Esophagus squamous epithelium (tissue), 5 donors: ENCODE measurements around the gene PRSS50. TPM values are rescaled to one million over a fixed set of nuclear protein-coding genes. Genes with fewer than 3 reads are reported as not detected.

Source experiments
- DNase-seq: peaks from one replicate; lab custom pipeline; 2025; lab: John Stamatoyannopoulos, UW
- H3K27ac ChIP-seq, 4 donors: fragments of 200-600 bp; sonication (generic); one replicate each; pipeline ENCODE4 v1.5.1; 2016 to 2019; ENCODE audit warnings: mild to moderate bottlenecking in 1 of 4
- H3K27me3 ChIP-seq, 4 donors: fragments of 200-600 bp; sonication (generic); 1 replicate in 3 of 4; 2 replicates in 1 of 4; pipeline versions ENCODE4 v1.5.1 to v1.6.0; 2017 to 2021; ENCODE audit warnings: antibody characterized with exemption in 1 of 4
- H3K36me3 ChIP-seq, 3 donors: fragments of 200-600 bp; sonication (generic); one replicate each; pipeline ENCODE4 v1.5.1; 2016 to 2019
- H3K4me1 ChIP-seq, 3 donors: fragments of 200-600 bp; sonication (generic); one replicate each; pipeline ENCODE4 v1.5.1; 2017 to 2019
- H3K4me3 ChIP-seq, 4 donors: fragments of 200-600 bp; sonication (generic); 1 replicate in 3 of 4; 2 replicates in 1 of 4; pipeline ENCODE4 v1.5.1; 2016 to 2019; ENCODE audit warnings: mild to moderate bottlenecking in 2 of 4, moderate library complexity in 1 of 4
- H3K9me3 ChIP-seq, 3 donors: fragments of 200-600 bp; sonication (generic); one replicate each; pipeline ENCODE4 v1.5.1; 2016 to 2019
- CTCF ChIP-seq, 6 experiments: fragments of 450-650 bp in 4 of 6; fragments of 200-600 bp in 2 of 6; sonication (generic) in 2 of 6; IDR thresholded peaks; one replicate each; pipeline ENCODE4 v1.5.1; 2016 to 2019; ENCODE audit warnings: antibody characterized with exemption in 6 of 6, mild to moderate bottlenecking in 4 of 6, moderate library complexity in 4 of 6
- POLR2A ChIP-seq, 4 donors: fragments of 450-650 bp; IDR thresholded peaks; one replicate each; pipeline ENCODE4 v1.6.1; 2017; ENCODE audit warnings: antibody characterized with exemption in 4 of 4, mild to moderate bottlenecking in 4 of 4, moderate library complexity in 3 of 4
- WGBS, 2 donors: methylation state at CpG; one replicate each; pipeline ENCODE4 v1.1.5; 2018; 5-methylcytosine and 5-hydroxymethylcytosine counted together
- intact Hi-C: fragments of 100-400 bp; cut with DNase I; formaldehyde crosslinking; loops from one replicate; pipeline ENCODE4 v1.15.0; 2022
- total RNA-seq, 4 donors: library from RNA; depleted of rRNA; stranded (reverse); fragments of >200 nt; gene quantifications; one replicate each; pipeline ENCODE4 v1.1.0, GENCODE V29; 2016
- donor health status: DM: yes; HTN: yes; CAD: no.

Gene PRSS50
- total RNA-seq, 4 donors from 2014 or later, result 0.19 TPM; not detected in 3

GRCh38 chr3:46734773-46735172 lies 17.1 kb upstream of the PRSS50 start:
- Histone ChIP-seq H3K4me3 (no peak overlapping the region), H3K4me1 (no peaks in the 10 kb centered on the region), H3K9me3 (no peaks in the 10 kb centered on the region), H3K36me3 (no peaks in the 10 kb centered on the region), H3K27ac (no peak overlapping the region), H3K27me3 (peaks cover 0 to 47% (median 0%) of the 10 kb centered on the region in 4 donors)
- no peak for DNase-seq
- intact Hi-C loops, result no loop called here
- TF ChIP-seq POLR2A (IDR thresholded peaks at IDR 0.05) (no peak), CTCF (IDR thresholded peaks at IDR 0.05) (no peak)
- WGBS, 2 donors, result 61 to 64% methylated on average over 4 of the region's 4 CpGs

- Histone ChIP-seq H3K9me3 (no peaks in the 10 kb centered on the region), H3K27me3 (peaks cover 0 to 55% (median 0%) of the 10 kb centered on the region in 4 donors), H3K4me1 (no peaks in the 10 kb centered on the region), H3K4me3 (no peak overlapping the region), H3K36me3 (no peaks in the 10 kb centered on the region), H3K27ac (no peak overlapping the region)
- no peak for TF ChIP-seq POLR2A (IDR thresholded peaks at IDR 0.05)
- no peak for TF ChIP-seq CTCF (IDR thresholded peaks at IDR 0.05)
- WGBS, 2 donors, result 71 to 92% methylated on average over 2 to 7 of the region's 9 CpGs
- DNase-seq, result no peak
- intact Hi-C loops, result no loop called here
These were observed 15.5 kb upstream of the PRSS50 start for GRCh38 chr3:46733026-46733800.

- Histone ChIP-seq H3K27ac (no peak overlapping the region), H3K27me3 (peaks cover 0 to 55% (median 0%) of the 10 kb centered on the region in 4 donors), H3K4me3 (no peak overlapping the region), H3K4me1 (no peaks in the 10 kb centered on the region), H3K36me3 (no peaks in the 10 kb centered on the region), H3K9me3 (no peaks in the 10 kb centered on the region)
- intact Hi-C loops, result no loop called here
- no peak for DNase-seq
- TF ChIP-seq POLR2A (IDR thresholded peaks at IDR 0.05) (no peak), CTCF (IDR thresholded peaks at IDR 0.05) (no peak)
- 73 to 75% methylated on average over 3 of the region's 3 CpGs for WGBS, 2 donors
These were observed 14.1 kb upstream of the PRSS50 start for GRCh38 chr3:46731795-46732194.

- DNase-seq, result no peak
- TF ChIP-seq CTCF (IDR thresholded peaks at IDR 0.05) (no peak), POLR2A (IDR thresholded peaks at IDR 0.05) (no peak)
These were observed 13.2 kb upstream of the PRSS50 start for GRCh38 chr3:46730819-46731218.

GRCh38 chr3:46729038-46729437 lies 11.4 kb upstream of the PRSS50 start:
- Histone ChIP-seq H3K36me3 (no peaks in the 10 kb centered on the region), H3K4me3 (no peak overlapping the region), H3K27me3 (peaks cover 0 to 37% (median 0%) of the 10 kb centered on the region in 4 donors), H3K9me3 (no peaks in the 10 kb centered on the region), H3K4me1 (no peaks in the 10 kb centered on the region), H3K27ac (no peak overlapping the region)
- no peak for TF ChIP-seq POLR2A (IDR thresholded peaks at IDR 0.05)
- TF ChIP-seq CTCF (IDR thresholded peaks at IDR 0.05), result no peak
- intact Hi-C loops, result no loop called here
- WGBS, 2 donors, result 70 to 90% methylated on average over 1 to 3 of the region's 4 CpGs
- DNase-seq, result no peak

More at GRCh38 chr3:46730819-46731218, 13.2 kb upstream of the PRSS50 start:
- peaks cover 0 to 48% (median 0%) of the 10 kb centered on the region in 4 donors for H3K27me3 ChIP-seq
- no peaks in the 10 kb centered on the region for H3K36me3 ChIP-seq
- H3K4me1 ChIP-seq, result no peaks in the 10 kb centered on the region
- H3K4me3 ChIP-seq, result no peak overlapping the region
- intact Hi-C loops, result no loop called here
- H3K9me3 ChIP-seq, result no peaks in the 10 kb centered on the region
- no peak overlapping the region for H3K27ac ChIP-seq
- 81 to 90% methylated on average over 2 of the region's 2 CpGs for WGBS, 2 donors
